ENCODE data around the gene RARRES2.

DNA sequence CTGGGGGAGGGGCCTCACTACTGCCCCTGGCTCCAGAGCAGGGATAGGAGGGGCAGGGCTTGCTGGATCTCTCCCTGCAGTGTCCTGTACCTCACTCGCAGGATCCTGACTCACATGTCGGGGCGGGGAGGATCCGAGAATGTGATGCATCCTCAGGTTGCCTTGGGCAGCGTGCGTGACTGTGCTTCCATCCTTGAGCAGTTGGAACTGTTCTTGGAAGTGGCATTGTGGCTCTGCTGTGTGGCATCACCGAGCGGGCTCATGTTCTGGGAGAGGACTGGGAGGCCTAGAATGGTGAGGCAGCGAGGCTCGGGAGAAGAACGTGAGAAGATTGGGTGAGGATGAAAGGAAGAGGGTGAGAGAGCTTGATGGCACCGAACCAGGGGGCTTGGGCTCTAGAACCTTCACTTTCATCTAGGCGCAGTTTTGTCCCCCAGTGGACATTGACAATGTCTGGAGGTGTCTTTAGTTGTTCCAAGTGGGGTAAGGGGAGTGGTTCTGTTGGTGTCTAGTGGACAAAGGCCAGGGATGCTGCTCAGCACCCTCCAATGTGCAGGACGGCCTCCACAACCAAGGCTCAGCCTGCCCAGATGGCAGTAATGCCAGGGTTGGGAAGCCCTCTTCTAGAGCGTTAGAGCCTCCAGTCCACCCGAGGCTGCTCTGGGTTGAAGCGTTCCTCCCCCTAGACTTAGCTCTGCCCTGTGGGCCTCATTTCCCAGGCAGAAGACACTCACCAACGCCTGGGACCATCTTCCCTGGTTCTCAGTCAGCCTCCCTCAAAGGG, 8.4 kb downstream of the RARRES2 start:
- TF ChIP-seq POLR2A (IDR thresholded peaks at IDR 0.05) (no peak), POLR2AphosphoS5 (IDR thresholded peaks at IDR 0.05; ENCODE audit: insufficient read depth in 1 of 2, low read depth in 1 of 2) (no peak), CTCF (IDR thresholded peaks at IDR 0.05) (no peak)

Data from vagina (tissue), 2 donors.